ENCODE results near the gene SEMA6D. TPM values are rescaled to one million over a fixed set of nuclear protein-coding genes. Genes with fewer than 3 reads are reported as not detected.

Gene SEMA6D
- total RNA-seq, 2 experiments from 2014 or later, result not detected

DNA sequence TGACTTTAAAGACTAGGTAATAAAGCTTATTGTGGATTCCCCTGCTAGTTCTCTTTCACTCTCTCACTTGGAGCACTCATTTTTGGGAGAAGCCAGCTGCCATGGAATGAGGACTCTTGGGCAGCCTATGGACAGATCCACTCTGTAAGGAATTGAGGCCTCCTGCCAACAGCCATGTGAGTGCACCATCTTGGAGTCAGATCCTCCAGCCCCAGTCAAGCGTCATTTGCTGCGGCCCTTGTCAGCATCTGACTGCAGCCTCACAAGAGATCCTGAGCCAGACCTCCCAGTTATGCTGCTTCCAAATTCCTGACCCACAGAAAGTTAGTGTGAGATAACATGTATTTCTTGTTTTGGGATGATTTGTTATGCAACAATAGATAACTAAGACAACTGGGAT is 101.9 kb downstream of the SEMA6D start:
- POLR2A ChIA-PET, result no interaction called here
- CTCF ChIA-PET, result no interaction called here

DNA sequence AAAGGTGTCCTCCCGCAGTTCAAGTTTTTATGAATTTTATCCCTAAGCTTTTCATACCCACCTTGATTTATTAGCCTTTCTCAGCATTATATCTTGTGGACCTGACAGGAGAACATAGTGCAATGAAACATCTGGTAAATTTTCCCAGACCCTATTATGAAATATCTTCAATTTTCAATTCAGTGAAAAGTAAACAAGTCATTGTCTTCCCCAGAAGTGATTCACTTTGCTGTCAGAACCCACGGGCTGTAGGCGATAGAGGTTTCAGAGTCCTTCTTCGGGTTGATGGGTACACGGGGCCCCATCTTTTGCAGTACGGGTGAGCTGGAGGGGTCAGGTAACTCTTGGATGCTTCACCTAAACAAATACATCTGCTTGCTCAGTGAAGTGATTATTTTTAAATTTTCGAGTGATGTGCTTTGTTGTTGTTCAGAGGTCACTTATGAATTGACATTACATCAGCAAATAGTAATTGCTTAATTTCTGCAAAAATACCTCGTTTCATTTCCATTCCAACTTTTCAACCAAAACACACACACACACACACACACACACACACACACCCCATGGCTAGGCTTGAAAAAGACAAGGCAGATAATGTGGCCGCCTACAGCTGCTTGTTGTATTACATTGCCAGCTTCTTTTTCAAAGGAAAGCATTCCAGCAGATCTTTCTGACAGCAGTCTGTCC is 102.9 kb downstream of the SEMA6D start:
- CTCF ChIA-PET, result no interaction called here
- POLR2A ChIA-PET, result no interaction called here

DNA sequence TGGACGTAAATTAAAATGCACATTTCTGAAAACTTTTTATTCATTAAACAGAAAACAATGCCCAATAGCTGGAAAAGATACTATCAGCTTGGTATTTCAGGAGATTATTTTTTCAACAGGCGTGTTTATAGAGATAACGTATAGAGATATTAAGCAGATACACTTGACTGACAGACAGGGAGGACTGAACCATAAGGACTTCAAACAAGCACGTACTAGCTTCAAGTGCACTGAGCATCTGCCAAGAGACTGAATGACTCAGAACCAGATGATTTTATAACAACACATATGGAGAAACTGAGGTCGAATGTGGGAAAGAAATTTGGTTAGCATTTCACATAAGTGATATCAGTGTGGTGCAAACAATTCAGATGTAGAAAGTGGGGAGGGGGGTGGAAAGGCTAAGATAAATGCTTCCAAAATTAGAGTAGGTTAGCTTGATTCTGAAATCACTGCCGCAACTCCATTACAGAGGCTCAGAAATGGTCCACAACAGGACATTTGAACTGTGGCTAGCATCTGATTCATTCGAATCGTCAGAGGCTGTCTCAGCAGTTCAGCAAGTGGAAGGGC is 103.5 kb downstream of the SEMA6D start:
- CTCF ChIA-PET, result no interaction called here
- POLR2A ChIA-PET, result no interaction called here

DNA sequence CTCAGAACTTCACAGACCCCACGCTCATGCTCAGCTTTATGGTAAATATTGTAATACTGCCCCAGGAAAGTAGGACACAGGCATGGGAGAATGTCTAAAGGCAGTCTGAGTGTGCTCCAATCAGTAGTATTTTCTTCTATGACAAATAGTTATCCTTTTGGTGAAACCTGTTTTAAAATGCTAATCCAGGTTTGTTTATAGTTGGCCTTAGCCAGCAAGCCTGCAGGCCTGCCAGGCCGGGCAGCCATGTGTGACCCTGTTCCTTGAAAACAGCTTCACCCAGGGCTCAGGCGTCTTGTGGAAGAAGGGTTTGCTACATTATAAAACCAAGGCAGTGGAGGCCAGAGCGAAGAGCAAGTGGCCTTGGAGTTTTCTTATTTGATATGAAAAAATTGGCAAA is 104.7 kb downstream of the SEMA6D start:
- POLR2A ChIA-PET, result no interaction called here
- CTCF ChIA-PET, result no interaction called here

Data from activated CD8-positive, alpha-beta memory T cell treated with anti-CD3 and anti-CD28 coated beads for 36 hours (primary cell).